Naive thymus-derived CD8-positive, alpha-beta T cell (primary cell): ENCODE data around the gene PLA2G2D. TPM values are rescaled to one million over a fixed set of nuclear protein-coding genes. Genes with fewer than 3 reads are reported as not detected.

Experiments used
- ATAC-seq, 2 donors: fragments of 150-1000 bp; cut with Tn5 transposase in 1 of 2; sonication (Bioruptor Pico), chemical (Tn5 transposase) in 1 of 2; 1 replicate in 1 of 2; 2 replicates in 1 of 2; pipeline ENCODE4 v1.10.0; 2021; ENCODE audit warnings: mild to moderate bottlenecking in 2 of 2, moderate library complexity in 2 of 2
- POLR2A ChIA-PET: fragments of 350-600 bp; sonication (Branson Sonifier 250); formaldehyde crosslinking; loops from one replicate; lab custom pipeline; 2021; ENCODE audit warnings: antibody characterized with exemption; lab: Charles Lee
- DNase-seq, 10 donors: peaks; one replicate each; pipeline versions ENCODE4 v3.0.0 to v3.0.0-alpha.2; 2020 to 2022
- H3K27ac Mint-ChIP-seq, 10 donors: one replicate each; pipeline ENCODE4 v1.8.0; 2020 to 2022; ENCODE audit warnings: mild to moderate bottlenecking in 10 of 10, mixed read lengths in 10 of 10, moderate library complexity in 4 of 10, inconsistent platforms in 1 of 10
- H3K27me3 Mint-ChIP-seq, 5 donors: one replicate each; pipeline ENCODE4 v1.8.0; 2021 to 2022; ENCODE audit warnings: mixed read lengths in 5 of 5
- H3K36me3 Mint-ChIP-seq, 3 donors: one replicate each; pipeline ENCODE4 v1.8.0; 2020 to 2022; ENCODE audit warnings: mixed read lengths in 3 of 3, mild to moderate bottlenecking in 2 of 3, inconsistent platforms in 1 of 3
- H3K4me1 Mint-ChIP-seq, 4 donors: one replicate each; pipeline ENCODE4 v1.8.0; 2021 to 2022; ENCODE audit warnings: mixed read lengths in 4 of 4
- H3K4me3 Mint-ChIP-seq, 10 donors: one replicate each; pipeline ENCODE4 v1.8.0; 2020 to 2022; ENCODE audit warnings: mild to moderate bottlenecking in 10 of 10, mixed read lengths in 10 of 10, moderate library complexity in 6 of 10, inconsistent platforms in 1 of 10
- H3K9me3 Mint-ChIP-seq, 9 donors: one replicate each; pipeline ENCODE4 v1.8.0; 2020 to 2022; ENCODE audit warnings: mixed read lengths in 9 of 9, mild to moderate bottlenecking in 3 of 9, inconsistent platforms in 1 of 9, moderate library complexity in 1 of 9
- polyA plus RNA-seq, 3 donors: library from polyadenylated mRNA; unstranded; fragments of 300-500 nt; fragmentation: Illumina TruSeq; gene quantifications; one replicate each; pipeline ENCODE4 v1.2.3, GENCODE V29; 2021
- total RNA-seq, 8 experiments: library from RNA in 2 of 8; stranded (reverse) in 2 of 8; gene quantifications; one replicate each; pipeline ENCODE4 v1.2.3 and lab custom pipeline; 2021 to 2026

PLA2G2D gene
- total and polyA plus RNA-seq, 5 experiments from 2014 or later: not detected

DNA sequence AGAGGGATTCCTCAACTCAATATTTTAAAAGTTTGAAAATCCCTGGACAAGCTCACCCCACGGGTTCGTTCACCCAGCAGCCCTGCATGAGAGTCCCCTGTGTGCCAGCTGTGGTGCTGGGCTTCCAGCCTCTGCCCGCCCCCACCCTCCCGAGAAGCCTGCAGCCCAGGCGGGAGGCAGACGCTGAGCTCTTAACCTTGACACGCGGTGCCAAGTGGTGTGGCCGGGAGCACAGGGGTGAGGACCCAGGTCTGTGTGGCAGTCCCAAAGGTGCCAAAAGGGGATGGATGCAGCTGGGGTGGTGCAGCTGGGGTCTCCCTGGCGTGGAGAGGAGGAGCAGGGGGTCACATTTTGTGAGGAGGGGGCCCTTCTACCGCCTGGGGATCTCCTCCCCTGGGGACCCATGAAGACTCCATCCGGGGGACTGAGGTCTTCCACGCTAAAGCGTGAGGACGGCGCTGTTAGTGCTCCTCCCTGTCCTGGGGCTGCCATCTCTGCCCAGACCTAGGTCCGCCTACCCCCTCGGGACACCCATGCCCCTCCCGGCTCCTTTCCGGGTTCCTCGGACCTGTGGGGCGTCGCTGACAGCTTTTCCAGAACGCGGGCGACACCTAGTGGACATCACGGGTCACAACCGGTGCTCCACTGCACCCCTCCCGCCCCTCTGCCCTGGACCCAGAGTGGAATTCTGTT is 32.7 kb upstream of the PLA2G2D start:
- Mint-ChIP-seq H3K27me3 (peaks cover 0 to 6% (median 0%) of the 10 kb centered on the region in 5 donors), H3K27ac (peak overlapping the region in 4 of 10 donors; percentile 3 to 81 (median 57)), H3K4me1 (peaks cover 4 to 19% (median 10%) of the 10 kb centered on the region in 4 donors), H3K9me3 (peaks cover 0 to under 1% (median 0%) of the 10 kb centered on the region in 9 donors), H3K36me3 (no peaks in the 10 kb centered on the region), H3K4me3 (peak overlapping the region; percentile 72 to 88 (median 82))
- peak; percentile 92 to 98 for ATAC-seq
- POLR2A ChIA-PET: interaction anchor here (0.6 kb wide), 1 partner anchor 73 kb away, joined by 5 read pairs; no protein-coding TSS in a partner anchor
- peak; percentile 60 to 85 (median 72) for DNase-seq

GRCh38 chr1:20150969-20151368 is 31.6 kb upstream of the PLA2G2D start:
- Mint-ChIP-seq H3K9me3 (no peaks in the 10 kb centered on the region), H3K36me3 (no peaks in the 10 kb centered on the region), H3K27me3 (peaks cover 0 to 6% (median 0%) of the 10 kb centered on the region in 5 donors), H3K4me3 (peak overlapping the region in 6 of 10 donors; percentile 10 to 48 (median 24)), H3K27ac (no peak overlapping the region), H3K4me1 (peaks cover 4 to 19% (median 10%) of the 10 kb centered on the region in 4 donors)
- ATAC-seq (no peak), DNase-seq (no peak)
- POLR2A ChIA-PET: no interaction called here

GRCh38 chr1:20150326-20150705 is 31.0 kb upstream of the PLA2G2D start:
- no peak for DNase-seq
- Mint-ChIP-seq H3K4me1 (peaks cover 4 to 19% (median 10%) of the 10 kb centered on the region in 4 donors), H3K27me3 (peaks cover 0 to 6% (median 0%) of the 10 kb centered on the region in 5 donors), H3K9me3 (no peaks in the 10 kb centered on the region), H3K27ac (no peak overlapping the region), H3K36me3 (no peaks in the 10 kb centered on the region), H3K4me3 (no peak overlapping the region)
- ATAC-seq: no peak
- POLR2A ChIA-PET: no interaction called here

- no peak for ATAC-seq
- H3K36me3 Mint-ChIP-seq: no peaks in the 10 kb centered on the region
- H3K27me3 Mint-ChIP-seq: peaks cover 0 to 6% (median 0%) of the 10 kb centered on the region in 5 donors
- no peak overlapping the region for H3K27ac Mint-ChIP-seq
- no peaks in the 10 kb centered on the region for H3K9me3 Mint-ChIP-seq
- no peak for DNase-seq
- POLR2A ChIA-PET: no interaction called here
- H3K4me3 Mint-ChIP-seq: no peak overlapping the region
- peaks cover 3 to 16% (median 8%) of the 10 kb centered on the region in 4 donors for H3K4me1 Mint-ChIP-seq
Measured at GRCh38 chr1:20149601-20150325, 30.4 kb upstream of the PLA2G2D start.

GRCh38 chr1:20148571-20149500 is 29.5 kb upstream of the PLA2G2D start:
- H3K36me3 Mint-ChIP-seq: no peaks in the 10 kb centered on the region
- no peak overlapping the region for H3K4me3 Mint-ChIP-seq
- H3K27ac Mint-ChIP-seq: no peak overlapping the region
- no peaks in the 10 kb centered on the region for H3K9me3 Mint-ChIP-seq
- peaks cover 0 to 10% (median 4%) of the 10 kb centered on the region in 4 donors for H3K4me1 Mint-ChIP-seq
- POLR2A ChIA-PET: no interaction called here
- DNase-seq: no peak
- peaks cover 0 to 6% (median 0%) of the 10 kb centered on the region in 5 donors for H3K27me3 Mint-ChIP-seq
- no peak for ATAC-seq

GRCh38 chr1:20147846-20148570 is 28.7 kb upstream of the PLA2G2D start:
- DNase-seq (no peak), ATAC-seq (no peak)
- peaks cover 0 to 10% (median 4%) of the 10 kb centered on the region in 4 donors for H3K4me1 Mint-ChIP-seq
- no peak overlapping the region for H3K4me3 Mint-ChIP-seq
- H3K9me3 Mint-ChIP-seq: no peaks in the 10 kb centered on the region
- no peak overlapping the region for H3K27ac Mint-ChIP-seq
- peaks cover 0 to 6% (median 0%) of the 10 kb centered on the region in 5 donors for H3K27me3 Mint-ChIP-seq
- POLR2A ChIA-PET: no interaction called here
- H3K36me3 Mint-ChIP-seq: no peaks in the 10 kb centered on the region

- peaks cover 3 to 15% (median 8%) of the 10 kb centered on the region in 5 donors for H3K27me3 Mint-ChIP-seq
- H3K4me3 Mint-ChIP-seq: no peak overlapping the region
- DNase-seq: no peak
- H3K27ac Mint-ChIP-seq: peak overlapping the region in 1 of 10 donors; percentile 43
- ATAC-seq: no peak
- no peaks in the 10 kb centered on the region for H3K4me1 Mint-ChIP-seq
- POLR2A ChIA-PET: no interaction called here
- no peaks in the 10 kb centered on the region for H3K36me3 Mint-ChIP-seq
- no peaks in the 10 kb centered on the region for H3K9me3 Mint-ChIP-seq
Measured at GRCh38 chr1:20143734-20144565, 24.6 kb upstream of the PLA2G2D start.

DNA sequence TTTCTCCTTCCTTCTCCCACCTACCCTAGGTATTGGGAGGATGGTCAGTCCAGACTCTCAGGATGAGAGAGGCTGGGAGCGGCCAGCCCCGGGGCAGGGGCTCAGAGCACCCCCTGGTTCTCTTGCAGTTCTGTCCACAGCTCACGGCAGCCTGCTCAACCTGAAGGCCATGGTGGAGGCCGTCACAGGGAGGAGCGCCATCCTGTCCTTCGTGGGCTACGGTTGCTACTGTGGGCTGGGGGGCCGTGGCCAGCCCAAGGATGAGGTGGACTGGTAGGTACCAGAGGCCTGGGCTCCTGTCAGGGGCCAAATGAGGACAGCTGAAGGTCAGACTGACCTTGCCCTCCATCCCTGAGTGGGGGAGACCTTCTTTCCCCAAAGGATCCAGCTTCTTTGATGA is 24.0 kb upstream of the PLA2G2D start:
- Mint-ChIP-seq H3K9me3 (no peaks in the 10 kb centered on the region), H3K4me3 (no peak overlapping the region), H3K27me3 (peaks cover 4 to 20% (median 8%) of the 10 kb centered on the region in 5 donors), H3K36me3 (no peaks in the 10 kb centered on the region), H3K27ac (no peak overlapping the region), H3K4me1 (no peaks in the 10 kb centered on the region)
- DNase-seq: no peak
- POLR2A ChIA-PET: no interaction called here
- ATAC-seq: no peak

DNA sequence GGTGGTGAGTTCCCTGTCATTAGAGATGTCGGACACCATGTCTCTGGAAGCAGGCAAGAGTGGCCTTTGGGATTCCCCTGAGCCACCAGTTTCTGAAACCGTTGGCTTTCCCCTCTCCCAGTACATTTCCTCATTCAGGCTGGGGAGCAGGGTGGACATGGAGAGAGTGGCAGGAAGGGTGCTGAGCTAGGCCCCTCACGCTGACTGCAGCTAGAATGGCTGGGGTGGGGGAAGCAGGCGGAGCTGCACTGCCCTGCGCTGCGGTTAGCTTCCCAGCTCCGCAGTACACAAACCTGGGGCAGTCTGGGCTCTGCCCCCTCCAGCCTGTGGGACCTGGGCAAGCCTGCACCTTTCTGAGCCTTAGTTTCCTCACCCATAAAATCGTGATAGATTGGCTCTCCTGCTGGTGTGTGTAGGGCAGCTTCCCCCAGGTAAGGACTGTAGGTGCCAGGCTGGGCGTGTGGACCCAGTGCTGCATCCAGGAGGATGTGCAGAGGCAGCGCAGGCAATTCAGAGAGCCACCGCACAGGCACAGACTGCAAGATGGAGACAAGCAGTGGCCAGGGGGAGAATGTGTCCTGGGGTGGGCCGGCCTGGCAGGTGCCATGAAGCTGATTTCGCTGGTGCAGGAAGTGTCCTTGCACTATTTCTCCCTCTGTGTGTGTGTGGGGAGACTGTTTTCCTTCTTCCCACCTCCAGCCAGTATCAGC is 22.8 kb upstream of the PLA2G2D start:
- Mint-ChIP-seq H3K27me3 (peaks cover 6 to 25% (median 15%) of the 10 kb centered on the region in 5 donors), H3K4me3 (no peak overlapping the region), H3K36me3 (no peaks in the 10 kb centered on the region), H3K9me3 (no peaks in the 10 kb centered on the region), H3K27ac (no peak overlapping the region), H3K4me1 (peaks cover 0 to 2% (median 0%) of the 10 kb centered on the region in 4 donors)
- ATAC-seq (no peak), DNase-seq (no peak)
- POLR2A ChIA-PET: no interaction called here

GRCh38 chr1:20141466-20141865 is 22.1 kb upstream of the PLA2G2D start:
- Mint-ChIP-seq H3K27me3 (peaks cover 6 to 25% (median 15%) of the 10 kb centered on the region in 5 donors), H3K27ac (no peak overlapping the region), H3K4me1 (peaks cover 0 to 2% (median 0%) of the 10 kb centered on the region in 4 donors), H3K4me3 (no peak overlapping the region), H3K36me3 (no peaks in the 10 kb centered on the region), H3K9me3 (no peaks in the 10 kb centered on the region)
- ATAC-seq (no peak), DNase-seq (no peak)
- POLR2A ChIA-PET: no interaction called here

- DNase-seq (no peak), ATAC-seq (no peak)
- H3K36me3 Mint-ChIP-seq: no peaks in the 10 kb centered on the region
- POLR2A ChIA-PET: no interaction called here
- H3K4me3 Mint-ChIP-seq: no peak overlapping the region
- peaks cover 6 to 25% (median 15%) of the 10 kb centered on the region in 5 donors for H3K27me3 Mint-ChIP-seq
- no peak overlapping the region for H3K27ac Mint-ChIP-seq
- peaks cover 0 to 2% (median 0%) of the 10 kb centered on the region in 4 donors for H3K4me1 Mint-ChIP-seq
- H3K9me3 Mint-ChIP-seq: no peaks in the 10 kb centered on the region
Measured at GRCh38 chr1:20141001-20141400, 21.7 kb upstream of the PLA2G2D start.
